CD4-positive, alpha-beta T cell treated with Interleukin-21 for 1 hour (primary cell): ENCODE measurements around the gene APBB1IP.
"Not testable (repeated sequence)": the region's sequence is repeated elsewhere in the genome, so short reads cannot be mapped to it uniquely, and the experiment has no call there.

ENCODE experiments used
- DNase-seq: peaks from one replicate; pipeline ENCODE4 v3.0.0-alpha.2; 2020

The APBB1IP gene

DNA sequence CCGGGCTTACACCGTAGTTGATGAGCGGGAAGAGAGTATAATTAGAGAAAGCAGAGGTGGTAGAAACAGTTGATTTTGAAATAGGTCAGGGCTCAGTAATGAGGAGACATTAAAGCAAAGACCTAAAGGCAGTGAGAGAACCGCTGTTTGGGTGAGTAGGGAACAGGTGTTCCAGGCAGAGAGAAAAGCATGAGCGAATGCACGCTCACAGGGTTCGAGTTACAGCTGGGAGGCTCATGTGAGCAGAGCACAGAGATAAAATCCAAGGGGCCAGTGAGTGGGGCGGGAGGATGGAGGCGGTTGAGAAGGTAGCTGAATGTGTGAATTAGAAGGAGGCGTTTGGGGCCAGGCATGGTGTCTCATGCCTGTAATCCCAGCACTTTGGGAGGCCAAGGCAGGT, 39.9 kb downstream of the APBB1IP start:
- DNase-seq: no peak

DNA sequence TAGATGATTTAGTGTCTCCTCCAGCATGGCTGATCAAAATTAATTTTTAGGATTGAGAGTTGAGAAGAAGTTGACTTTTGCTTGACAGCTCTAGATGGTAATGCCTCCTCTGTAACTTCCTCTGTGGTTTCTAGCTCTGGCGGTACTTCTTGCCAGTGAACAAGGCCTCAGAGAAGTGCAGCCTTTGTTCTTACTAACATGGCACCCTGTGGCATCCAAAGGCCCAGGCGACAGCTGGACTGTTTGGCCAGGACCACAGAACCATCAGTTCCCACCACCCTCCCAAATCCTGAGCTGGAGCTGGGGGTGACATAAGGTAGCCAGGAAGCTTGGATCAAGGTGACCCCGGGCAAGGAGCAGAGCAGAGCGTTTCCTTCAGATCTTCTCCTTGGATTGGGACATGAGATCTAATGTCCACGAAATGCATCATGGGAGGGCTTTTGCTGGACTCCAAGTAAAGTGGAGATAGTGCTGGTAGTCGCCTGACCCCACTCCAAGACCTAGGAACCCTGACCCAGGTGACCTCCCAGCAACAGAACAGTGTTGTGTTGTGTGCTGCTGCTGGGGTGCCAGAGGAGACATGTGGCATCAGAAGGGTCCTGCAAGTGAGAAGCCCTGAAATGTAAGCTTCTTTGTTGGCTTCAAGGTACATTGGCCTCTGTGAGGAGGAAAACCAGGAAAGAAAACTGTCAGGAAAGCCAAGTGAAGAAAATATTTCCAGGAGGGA, 41.8 kb downstream of the APBB1IP start:
- DNase-seq: peak; percentile 71

DNA sequence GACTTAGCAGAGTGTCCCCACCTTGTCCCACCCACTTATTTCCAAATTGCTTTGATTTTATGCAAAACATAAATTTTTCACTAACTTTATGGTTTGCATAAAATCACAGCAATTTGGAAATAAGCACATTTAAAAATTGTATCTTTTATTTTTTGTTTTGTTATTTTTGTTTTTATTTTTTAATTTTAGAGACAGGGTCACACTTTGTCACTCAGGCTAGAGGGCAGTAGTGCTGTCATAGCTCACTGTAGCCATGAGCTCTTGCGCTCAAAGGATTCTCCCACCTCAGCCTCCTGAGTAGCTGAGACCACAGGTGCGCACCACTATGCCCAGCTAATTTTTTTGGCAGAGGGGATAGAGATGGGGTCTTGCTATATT, 43.2 kb downstream of the APBB1IP start:
- no peak for DNase-seq

DNA sequence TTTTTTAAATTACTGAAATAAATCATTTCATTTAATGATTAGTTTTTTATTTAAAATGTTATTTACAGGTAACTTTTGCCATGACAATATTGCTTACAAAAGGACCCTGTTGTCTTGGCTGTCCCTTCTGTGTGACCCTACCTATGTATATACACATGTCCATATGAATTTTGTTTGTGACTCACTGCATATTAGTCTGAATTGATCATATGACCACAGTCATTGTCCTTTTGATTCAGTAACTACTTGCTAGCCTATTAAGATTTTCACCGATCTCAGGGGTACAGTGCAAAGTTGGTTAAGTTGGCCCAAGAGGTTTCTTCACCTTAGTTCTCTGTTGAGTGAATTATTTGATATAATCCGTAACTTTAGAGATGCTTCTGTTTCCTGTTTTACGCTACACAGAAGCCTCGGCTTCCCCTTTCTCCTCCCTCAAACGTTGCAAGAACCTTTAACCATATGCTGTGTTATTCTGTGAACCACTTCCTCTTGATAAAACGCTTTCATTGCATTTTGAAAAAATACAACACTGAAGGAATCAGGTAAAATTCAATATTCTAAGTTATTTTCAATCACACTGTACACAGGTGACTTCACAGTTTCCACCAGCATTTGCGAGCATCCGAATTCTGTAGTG, 43.9 kb downstream of the APBB1IP start:
- peak; percentile 77 for DNase-seq

DNA sequence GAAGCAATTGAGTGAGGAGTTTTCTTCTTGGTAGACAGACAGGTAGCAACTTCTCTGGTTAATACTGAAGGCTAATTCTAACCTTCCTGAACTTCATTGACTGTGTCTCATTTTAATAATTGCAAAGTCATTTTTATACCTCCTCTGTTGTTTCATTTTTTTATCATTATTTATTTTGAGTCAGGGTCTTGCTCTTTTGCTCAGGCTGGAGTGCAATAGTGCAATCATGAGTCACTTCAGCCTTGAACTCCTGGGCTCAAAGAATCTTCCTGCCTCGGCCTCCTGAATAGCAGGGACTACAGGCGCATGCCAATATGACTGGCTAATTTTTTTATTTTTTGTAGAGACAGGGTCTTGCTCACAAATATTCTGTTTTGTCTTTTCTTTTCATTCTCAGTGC, 45.4 kb downstream of the APBB1IP start:
- DNase-seq: no peak

DNA sequence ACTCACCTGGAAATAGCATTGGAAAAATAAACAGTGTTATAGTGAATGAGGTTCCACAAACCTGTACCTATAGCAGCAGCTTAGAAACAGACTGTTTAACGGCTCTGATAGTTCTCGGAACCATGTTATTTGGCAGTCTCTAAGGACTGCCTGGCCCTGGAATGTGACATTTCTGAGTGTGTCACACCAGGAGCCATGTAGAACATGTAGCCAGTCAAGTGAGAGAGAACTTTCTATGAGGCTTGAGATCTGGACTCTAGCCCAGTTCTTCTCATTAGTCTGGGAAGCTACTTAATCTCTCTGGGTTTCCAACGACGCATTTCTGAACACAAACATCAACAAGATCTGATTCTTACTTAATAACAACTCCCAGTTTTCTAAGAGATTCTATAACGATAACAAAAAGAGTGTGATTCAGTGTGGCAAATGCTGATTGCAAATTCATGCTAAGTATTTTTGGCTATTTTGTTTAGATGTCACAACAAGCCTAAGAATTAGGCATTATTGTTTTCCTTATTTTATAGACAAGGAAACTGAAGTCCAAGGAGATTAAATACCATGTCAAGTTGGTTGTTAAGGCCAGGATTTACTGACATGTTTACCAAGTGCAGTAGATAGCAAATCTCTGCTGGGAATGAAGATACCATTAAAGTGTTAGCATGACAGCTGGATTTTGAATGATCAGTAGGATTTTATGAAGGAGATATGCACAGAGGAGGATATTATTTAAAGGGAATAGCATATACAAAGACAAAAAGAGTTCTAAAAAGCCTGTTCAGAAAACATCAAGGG, 47.2 kb downstream of the APBB1IP start:
- no peak for DNase-seq

DNA sequence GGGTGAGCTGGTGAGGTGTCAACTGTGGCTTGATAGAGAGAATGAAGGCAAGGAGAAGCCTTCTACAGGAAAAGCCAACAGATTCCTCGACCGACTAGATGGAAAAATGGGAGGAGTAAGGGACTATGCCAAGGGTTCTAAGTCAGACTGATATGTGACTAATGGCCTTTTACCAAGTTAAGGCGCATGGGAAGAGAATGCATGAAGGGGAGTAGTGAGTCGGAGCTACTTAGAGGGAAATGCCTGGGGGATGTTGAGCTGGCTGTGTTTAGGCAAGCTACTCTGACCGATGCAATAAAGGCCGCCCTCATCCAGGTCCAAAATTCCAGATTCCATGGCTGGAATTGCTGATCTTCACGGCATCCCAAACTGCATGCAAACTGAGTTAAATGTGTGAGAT, 48.2 kb downstream of the APBB1IP start:
- DNase-seq: no peak

DNA sequence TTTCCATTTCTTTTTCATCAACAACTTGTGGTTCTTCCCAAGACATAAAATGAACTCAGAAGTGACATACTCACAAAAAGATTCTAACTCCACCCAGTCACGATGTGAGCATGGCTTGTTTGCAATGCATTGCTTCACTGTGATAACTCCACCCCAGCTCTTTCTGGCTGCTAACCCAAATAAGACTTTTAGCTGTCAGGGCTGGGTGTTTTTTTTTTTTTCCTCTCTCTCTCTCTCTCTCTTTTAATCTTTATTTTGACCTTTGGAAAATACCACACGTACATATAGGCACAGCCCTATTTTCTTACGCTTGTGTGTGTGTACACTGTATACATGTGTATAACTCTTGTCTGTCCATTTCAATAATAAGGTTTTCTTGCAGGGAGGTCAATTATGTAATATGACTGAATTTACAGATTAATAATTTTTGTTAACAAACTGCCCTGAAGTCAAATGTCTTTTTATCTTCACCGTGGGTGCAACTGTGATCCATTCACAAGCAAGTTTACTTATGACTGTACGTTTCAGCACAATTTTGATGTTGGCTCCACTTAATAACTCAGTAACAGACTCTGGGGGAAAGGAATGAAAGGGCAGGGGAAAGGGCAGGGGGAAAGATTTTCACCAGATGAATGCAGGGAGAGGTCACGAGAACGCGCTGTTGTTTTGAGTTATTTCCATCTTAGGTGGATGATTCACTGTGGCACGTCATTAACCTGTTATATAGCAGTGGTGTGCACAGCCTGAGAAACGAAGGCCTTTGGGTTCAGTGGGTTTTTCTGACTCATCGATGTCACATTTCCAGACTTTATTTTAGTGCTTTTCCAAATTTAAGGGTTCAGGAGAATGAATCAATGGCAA, 49.1 kb downstream of the APBB1IP start:
- DNase-seq: peak; percentile 75

DNA sequence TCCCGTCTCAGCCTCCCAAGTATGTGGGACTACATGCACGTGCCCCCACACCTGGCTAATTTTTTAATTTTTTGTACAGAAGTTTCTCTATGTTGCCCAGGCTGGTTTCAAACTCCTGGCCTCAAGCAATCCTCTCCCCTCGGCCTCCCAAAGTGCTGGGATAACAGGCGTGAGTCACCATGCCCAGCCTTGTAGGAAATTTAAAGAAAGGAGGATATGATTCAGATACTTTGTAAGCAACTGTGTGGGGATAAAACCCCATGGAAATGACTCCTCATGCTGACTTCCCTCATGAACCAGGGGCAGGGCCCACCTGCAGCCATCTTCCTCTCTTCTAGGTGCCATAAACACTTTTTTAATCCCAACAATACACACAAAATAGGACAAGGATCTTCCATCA, 50.2 kb downstream of the APBB1IP start:
- DNase-seq: no peak

DNA sequence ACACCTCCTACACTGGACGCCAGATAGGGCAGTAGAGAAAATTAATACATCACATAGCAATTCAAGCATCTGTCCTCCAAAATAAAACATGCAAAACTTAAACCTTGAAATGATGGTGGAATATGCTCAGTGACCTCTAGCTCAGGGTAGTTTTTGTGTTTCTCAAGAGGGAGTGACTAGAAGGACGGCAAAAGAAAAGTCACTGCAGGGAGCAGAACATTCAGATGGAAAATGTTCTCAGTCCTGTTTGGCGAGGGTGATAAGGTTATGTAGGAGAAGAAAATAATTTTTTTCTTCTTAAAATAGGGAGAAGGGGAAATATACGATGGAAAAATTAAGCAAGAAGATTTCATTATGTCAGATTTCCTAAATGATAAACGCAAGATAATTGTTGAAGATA, 50.9 kb downstream of the APBB1IP start:
- DNase-seq: no peak

DNA sequence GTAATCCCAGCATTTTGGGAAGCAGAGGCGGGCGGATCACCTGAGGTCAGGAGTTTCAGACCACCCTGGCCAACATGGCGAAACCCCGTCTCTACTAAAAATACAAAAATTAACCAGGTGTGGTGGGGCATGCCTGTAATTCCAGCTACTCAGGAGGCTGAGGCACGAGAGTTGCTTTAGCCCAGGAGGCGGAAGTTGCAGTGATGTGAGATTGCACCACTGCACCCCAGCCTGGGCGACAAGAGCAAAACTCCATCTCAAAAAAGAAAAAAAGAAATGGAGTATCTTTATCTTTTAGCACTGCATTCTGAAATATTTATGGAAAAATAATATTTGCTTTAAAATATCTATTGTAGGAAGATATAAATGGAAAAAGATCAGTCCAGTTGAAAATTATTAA, 52.2 kb downstream of the APBB1IP start:
- not testable (repeated sequence) for DNase-seq

DNA sequence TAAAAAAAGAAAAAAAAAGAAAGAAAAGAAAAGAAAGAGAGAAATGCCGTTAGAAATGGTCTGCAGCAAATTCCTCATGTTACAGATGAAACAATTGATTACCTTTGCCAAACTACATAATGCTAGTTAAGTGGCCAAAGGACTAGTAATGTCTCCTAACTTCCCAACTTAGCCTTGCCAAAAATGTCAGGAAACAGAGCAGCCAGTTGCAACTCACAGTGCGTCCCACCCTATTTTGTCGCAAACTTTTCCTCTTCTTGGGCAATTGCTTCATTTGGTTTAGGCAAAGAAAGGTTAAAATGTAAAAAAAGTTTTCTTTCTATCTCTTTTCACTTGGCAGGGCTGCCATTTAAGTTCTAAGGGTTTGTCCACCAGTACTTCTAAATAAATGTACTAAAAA, 53.1 kb downstream of the APBB1IP start:
- DNase-seq: no peak

DNA sequence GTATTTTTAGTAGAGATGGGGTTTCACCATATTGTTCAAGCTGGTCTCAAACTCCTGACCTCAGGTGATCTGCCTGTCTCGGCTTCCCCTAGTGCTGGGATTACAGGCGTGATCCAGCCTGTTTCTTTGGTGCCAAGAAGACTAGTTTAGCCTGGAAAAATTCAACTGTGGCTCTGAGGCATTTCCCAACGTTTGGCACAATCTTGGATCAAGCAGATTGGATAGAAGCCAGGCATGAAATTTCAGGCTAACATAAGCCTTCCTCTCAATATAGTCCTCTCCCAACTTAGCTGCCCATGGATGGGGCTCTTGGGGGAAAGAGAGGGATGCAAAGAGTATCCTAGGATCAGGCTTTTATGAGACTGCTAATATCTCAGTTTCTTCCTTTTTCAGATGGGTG, 53.8 kb downstream of the APBB1IP start:
- no peak for DNase-seq

DNA sequence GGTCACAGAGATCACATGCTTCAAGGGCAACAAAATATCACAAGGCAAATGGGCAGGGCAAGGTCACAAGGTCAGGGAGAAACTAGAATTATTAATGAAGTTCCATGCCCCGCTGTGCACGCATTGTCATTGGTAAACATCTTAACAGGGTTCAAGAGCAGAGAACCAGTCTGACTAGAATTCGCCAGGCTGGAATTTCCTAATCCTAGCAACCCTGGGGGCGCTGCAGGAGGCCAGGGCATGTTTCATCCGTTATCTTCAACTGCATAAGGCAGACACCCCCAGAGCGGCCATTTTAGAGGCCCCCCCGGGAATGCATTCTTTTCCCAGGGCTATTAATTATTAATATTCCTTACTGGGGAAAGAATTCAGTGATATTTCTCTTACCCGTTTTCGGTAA, 54.6 kb downstream of the APBB1IP start:
- DNase-seq: not testable (repeated sequence)

DNA sequence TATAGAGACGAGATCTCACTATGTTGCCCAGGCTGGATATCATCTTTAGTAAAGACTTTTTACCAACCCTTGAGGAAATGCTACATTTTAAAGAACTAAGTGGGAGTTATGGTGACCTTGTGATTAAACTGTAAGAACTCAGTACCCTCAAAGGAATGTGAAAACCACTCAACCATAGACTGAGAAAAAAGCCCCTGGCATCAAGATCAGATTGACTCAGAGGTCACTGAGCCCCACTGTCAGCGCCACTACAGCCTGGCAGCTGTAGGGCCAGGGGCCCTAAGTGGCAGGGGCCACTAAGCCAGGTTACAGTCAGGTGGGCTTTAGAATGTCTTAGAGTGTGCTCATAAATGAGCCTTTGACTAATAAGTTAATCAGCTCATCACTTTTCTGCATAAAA, 55.9 kb downstream of the APBB1IP start:
- DNase-seq: no peak

DNA sequence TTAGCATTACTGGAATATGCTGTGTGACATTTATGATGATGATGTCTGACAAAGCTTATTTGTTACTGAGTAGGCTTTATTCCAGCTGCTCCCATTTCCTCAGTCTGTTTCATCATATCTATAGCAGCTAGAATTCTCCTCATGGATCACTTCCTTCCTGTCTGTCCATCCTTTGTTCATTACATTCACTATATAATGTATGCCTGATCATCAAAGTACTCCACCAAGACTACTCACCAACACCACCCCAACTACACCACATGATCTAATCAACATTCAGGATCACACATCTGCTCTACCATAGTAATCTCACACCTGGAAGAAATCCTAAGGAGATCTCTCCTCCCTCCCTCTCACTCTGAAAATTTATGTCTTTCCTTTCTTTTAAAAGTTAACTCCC, 61.3 kb downstream of the APBB1IP start:
- no peak for DNase-seq

DNA sequence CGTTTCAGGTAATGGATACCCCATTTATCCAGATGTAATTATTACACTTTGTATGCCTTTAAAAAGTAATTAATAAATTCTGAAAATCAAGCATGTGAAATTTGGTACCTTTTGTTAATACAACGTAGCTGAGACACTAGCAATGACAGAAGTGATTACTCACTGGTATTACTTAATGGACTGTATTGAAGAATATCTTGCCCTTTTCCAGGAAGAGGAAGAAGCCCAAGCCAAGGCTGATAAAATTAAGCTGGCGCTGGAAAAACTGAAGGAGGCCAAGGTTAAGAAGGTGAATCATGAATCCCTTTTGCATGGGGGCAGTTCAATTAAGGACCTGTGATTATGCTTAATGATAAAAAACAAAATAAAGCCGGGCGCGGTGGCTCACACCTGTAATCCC, 64.8 kb downstream of the APBB1IP start:
- no peak for DNase-seq

DNA sequence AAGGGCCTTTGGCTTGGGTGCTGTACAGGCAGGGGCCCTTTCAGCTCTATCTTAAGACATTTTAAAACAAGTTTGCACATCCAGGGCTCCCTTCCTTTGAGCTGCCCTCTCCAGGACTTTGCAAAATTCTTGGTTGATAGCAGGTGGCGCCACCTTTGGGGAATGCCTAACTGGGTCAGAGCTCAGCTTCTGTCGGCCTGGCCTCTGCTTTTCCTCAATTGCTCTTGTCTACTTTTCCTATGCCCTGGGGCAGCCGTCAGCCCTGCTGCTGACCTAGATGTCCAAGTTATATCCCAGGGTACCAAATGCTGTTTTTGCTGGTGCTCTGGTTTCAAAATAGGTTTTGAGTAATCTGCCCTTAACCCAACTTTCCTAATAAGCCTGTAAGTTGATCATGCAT, 65.8 kb downstream of the APBB1IP start:
- DNase-seq: peak; percentile 35

DNA sequence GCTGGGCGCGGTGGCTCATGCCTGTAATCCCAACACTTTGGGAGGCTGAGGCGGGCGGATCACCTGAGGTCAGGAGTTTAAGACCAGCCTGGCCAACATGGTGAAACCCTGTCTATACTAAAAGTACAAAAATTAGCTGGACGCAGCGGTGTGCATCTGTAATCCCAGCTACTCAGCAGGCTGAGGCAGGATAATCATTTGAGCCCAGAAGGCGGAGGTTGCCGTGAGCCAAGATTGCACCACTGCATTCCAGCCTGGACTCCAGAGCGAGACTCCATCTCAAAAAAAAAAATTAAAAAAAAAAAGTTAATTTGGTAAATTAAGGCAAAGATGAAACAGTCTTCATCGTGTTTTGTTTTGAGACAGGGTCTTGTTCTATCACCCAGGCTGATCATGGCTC, 66.3 kb downstream of the APBB1IP start:
- DNase-seq: not testable (repeated sequence)

DNA sequence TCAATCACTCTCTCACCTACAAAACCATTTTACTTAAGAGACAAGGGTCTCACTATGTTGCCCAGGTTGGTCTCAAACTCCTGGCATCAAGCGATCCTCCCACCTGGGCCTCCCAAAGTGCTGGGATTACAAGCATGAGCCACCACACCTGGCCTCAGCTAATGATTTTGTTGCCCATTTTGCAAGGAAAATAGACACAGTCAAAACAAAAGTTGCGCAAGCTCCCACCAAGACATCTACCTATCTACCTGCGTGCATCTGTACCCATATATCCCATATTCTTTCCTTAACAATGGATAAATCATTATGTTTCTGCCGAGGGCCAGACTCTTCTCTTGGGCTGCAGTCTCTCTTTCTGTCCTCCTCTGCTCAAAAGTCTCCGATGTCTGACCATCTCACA, 67.3 kb downstream of the APBB1IP start:
- no peak for DNase-seq

DNA sequence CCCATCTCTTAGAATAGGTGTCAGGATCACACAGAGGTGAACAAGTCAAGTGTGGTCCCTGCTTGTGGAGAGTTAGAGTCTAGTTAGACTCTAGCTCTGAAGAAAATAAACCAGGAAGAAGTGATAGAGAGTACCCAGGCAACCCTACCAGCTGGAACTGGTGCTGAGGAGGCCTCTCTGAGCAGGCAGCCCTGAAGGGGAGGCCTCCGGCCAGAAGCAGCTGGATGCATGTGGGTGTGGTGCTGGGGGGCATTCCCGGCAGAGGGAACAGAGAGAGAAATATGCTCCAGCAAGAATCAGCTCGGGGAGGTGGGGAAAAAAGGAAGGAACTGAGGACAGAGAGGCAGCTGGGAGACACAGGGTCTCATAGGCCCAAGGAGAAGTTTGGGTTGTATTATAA, 68.6 kb downstream of the APBB1IP start:
- DNase-seq: no peak

DNA sequence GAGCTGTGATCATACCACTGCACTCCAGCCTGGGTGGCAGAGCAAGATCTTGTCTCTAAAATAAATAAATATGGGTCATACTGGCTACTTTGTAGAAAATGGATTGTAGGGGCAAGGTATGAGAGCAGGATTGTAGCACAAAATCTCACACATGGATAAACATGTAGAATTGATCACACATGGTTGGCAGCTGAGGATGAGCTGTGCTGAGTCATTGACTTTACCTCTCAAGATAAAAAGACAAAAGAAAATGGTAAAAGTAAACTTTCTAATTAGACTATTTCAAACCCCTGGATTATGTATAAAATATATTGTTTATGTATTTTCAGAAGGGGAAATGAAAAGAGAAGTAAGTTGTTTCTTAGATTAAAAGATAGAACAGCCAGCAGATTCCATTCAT, 69.3 kb downstream of the APBB1IP start:
- DNase-seq: no peak

DNA sequence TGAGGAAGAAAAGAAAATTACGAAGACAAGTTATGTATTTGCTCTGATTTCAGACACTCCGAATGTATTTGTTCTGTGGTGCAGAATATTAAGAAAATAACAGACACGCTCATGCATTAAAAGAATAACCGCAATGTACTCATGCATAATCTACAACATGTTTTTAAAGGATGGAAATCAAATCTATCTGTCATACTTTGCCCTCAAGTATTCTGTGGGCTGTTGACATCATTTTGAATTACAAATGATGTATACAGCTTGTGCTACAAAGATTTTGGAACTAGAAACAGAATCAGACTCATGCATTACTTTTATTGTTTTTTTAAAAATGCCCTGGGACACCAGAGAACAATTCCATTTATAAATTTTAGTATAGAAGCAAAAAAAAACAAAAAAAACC, 69.9 kb downstream of the APBB1IP start:
- no peak for DNase-seq
